C4-2B (cell line): ENCODE results near the gene TECTA.

Experiments used
- CTCF ChIP-seq: fragments of 450-650 bp; conservative IDR thresholded peaks from 2 replicates; pipeline ENCODE4 v1.5.1; 2017; ENCODE audit warnings: mild to moderate bottlenecking
- ZFX ChIP-seq: fragments of 450-650 bp; IDR thresholded peaks from 2 replicates; pipeline ENCODE4 v1.6.1; 2017

- TF ChIP-seq CTCF (peak; percentile 37), ZFX (no peak)
Observed at GRCh38 chr11:121063728-121064127, 37.3 kb upstream of the TECTA start.
